ENCODE measurements around the gene TJP1. TPM values are rescaled to one million over a fixed set of nuclear protein-coding genes. Genes with fewer than 3 reads are reported as not detected.
"Not testable (repeated sequence)": the region's sequence is repeated elsewhere in the genome, so short reads cannot be mapped to it uniquely, and the experiment has no call there.

TJP1 gene
- total RNA-seq, 2 experiments from 2014 or later: not detected

DNA sequence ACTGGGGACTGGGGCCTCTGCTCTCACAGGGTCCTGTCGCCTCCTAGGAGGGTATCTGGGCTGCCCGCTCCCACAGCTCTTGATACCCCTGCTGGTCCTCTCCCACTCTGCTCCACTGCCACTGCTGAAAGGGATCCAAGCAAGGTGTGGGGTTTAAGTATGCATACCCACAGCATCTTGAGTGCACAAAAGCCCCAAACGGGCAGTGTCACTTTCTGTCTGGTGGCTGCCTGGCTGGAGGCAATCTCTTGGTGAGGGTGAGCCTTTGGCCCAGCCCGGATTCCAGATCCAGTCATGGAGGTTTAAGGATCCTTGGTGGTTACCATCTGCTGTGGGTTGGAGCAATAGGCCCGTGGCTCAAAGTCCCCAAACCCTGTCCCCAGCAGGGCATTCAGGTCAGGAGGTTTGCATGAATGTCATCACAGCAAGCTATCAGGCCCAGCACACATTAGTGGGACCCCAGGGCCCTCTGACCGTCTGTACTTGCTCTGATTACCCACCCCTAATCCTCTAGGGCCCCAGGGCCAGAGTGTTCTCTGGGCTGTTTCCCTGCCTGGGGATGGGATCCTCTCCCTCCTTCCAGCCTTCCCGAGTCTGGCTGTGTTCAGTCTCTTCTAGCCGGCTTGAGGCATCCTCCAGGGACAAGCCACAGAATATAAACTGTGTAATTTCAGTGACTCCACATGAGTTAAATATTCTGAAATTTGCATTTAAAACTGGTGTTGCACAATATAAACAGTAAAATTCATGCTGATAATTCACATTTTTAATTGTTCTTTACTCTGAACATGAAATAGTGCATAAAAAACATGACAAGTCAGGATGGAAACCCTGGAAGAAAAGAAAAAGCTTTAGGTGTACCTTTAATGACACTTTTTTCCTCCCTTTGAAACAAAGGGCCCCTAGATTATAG, 4.9 kb upstream of the TJP1 start:
- Mint-ChIP-seq H3K9me3 (peaks cover 10% of the 10 kb centered on the region), H3K27me3 (peaks cover 45% of the 10 kb centered on the region), H3K4me1 (ENCODE audit: low read depth) (peaks cover 18% of the 10 kb centered on the region), H3K4me3 (no peak overlapping the region), H3K27ac (no peak overlapping the region), H3K36me3 (peaks cover 3% of the 10 kb centered on the region)
- ChIA-PET CTCF (no interaction called here), POLR2A (no interaction called here)
- no peak for DNase-seq
- intact Hi-C loops (cut with micrococcal nuclease): no loop called here

DNA sequence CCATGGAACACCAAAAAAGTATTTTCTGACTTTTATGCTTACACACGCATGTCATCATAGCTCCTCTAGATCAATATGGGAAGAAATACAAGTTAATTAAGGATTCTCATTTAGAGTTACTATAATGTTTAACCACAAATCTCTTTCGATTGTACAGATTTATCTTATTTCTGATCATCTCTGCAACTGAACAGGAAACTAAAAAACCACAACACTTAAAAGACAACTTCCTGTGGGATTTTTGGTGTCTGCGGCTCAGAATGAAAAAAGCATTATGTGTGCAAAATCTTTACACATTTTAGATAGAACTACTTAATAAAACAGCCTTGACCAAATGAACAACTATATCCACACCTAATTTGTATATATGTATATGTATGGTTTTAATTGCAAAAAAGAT, 3.0 kb upstream of the TJP1 start:
- peaks cover 18% of the 10 kb centered on the region for H3K4me1 Mint-ChIP-seq (ENCODE audit: low read depth)
- H3K36me3 Mint-ChIP-seq: peaks cover 3% of the 10 kb centered on the region
- no peak overlapping the region for H3K27ac Mint-ChIP-seq
- CTCF ChIA-PET: no interaction called here
- peaks cover 38% of the 10 kb centered on the region for H3K27me3 Mint-ChIP-seq
- no peak overlapping the region for H3K4me3 Mint-ChIP-seq
- peak; percentile 13 for DNase-seq
- H3K9me3 Mint-ChIP-seq: peaks cover 10% of the 10 kb centered on the region
- POLR2A ChIA-PET: no interaction called here
- intact Hi-C loops (cut with micrococcal nuclease): no loop called here

DNA sequence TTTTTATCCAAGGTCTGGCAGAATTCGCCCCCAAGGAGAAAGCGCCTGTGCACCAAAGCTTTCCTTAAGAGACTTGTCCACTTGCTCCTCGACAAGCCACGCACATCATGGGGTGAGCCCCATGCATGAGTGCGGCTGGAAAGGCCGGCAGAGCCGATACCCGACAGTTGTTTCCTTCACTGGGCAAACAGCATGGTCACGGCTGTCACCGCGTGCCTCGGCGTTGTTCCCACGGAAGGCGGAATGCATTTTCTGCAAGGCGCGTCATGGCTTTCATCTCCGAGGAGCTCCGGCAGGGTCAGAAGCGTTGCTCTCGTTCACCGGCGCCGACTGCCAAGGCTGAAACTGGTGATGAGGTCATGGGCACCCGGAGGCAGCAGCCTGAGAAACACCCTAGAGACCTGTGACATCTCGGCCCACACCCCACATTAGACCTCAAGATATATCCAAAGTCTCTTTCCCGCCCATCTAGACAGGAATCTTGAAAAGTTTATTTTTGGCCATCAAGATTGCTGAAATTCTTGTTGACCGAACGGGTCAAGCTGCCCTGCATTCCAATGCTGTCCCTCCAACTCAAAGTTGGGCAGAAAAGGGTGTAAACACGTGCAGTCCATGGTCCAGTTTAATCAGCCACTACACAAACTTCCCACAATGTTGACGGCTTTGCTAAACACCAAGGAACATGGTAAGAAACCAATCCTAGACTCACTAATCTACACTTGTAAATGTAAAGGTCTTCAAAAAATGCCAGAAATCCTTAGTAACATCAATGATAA, 604 bp upstream of the TJP1 start:
- Mint-ChIP-seq H3K4me3 (peak overlapping the region; percentile 2), H3K27me3 (peaks cover 43% of the 10 kb centered on the region), H3K36me3 (peaks cover 3% of the 10 kb centered on the region), H3K9me3 (peaks cover 10% of the 10 kb centered on the region), H3K4me1 (ENCODE audit: low read depth) (peaks cover 18% of the 10 kb centered on the region), H3K27ac (no peak overlapping the region)
- CTCF ChIA-PET: no interaction called here
- POLR2A ChIA-PET: no interaction called here
- intact Hi-C loops (cut with micrococcal nuclease): no loop called here
- no peak for DNase-seq

DNA sequence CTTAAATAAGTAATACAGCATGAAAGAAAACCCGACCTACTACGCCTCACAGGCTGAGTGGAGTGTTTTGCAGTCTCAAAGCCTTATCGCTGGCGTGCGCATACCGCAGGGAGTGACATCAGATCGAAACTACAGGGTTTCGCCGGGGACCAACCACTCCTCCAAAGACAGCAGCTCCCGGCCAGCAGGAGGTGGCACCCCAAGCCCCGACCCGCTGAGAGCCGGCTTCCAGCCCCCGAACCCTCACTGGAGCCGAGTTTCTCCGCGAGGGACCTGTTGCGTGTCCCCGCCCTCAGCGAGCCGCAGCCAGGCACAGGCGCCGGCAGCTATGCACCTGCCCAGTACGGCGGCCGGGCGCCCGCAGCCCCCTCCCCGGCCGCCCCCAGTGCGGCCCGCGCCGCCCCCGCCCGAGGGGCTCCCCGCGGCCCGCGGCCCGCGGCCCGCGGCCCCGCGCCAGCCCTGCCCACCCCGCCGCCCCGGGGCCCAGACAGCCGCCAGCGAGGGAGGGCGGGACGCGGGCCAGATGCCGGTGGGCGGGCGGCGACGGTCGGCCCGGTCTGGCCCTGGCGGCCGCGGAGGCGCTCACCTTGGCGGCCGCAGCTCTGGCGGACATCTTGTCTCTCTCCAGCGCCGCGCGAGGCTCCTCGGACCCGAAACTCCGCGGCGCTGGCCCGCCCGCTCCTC, 710 bp downstream of the TJP1 start:
- POLR2A ChIA-PET: no interaction called here
- Mint-ChIP-seq H3K4me1 (ENCODE audit: low read depth) (peaks cover 17% of the 10 kb centered on the region), H3K36me3 (peaks cover 5% of the 10 kb centered on the region), H3K27me3 (peaks cover 48% of the 10 kb centered on the region), H3K27ac (no peak overlapping the region), H3K9me3 (peaks cover 20% of the 10 kb centered on the region), H3K4me3 (no peak overlapping the region)
- DNase-seq: peak; percentile 40
- CTCF ChIA-PET: no interaction called here
- intact Hi-C loops (cut with micrococcal nuclease): no loop called here

DNA sequence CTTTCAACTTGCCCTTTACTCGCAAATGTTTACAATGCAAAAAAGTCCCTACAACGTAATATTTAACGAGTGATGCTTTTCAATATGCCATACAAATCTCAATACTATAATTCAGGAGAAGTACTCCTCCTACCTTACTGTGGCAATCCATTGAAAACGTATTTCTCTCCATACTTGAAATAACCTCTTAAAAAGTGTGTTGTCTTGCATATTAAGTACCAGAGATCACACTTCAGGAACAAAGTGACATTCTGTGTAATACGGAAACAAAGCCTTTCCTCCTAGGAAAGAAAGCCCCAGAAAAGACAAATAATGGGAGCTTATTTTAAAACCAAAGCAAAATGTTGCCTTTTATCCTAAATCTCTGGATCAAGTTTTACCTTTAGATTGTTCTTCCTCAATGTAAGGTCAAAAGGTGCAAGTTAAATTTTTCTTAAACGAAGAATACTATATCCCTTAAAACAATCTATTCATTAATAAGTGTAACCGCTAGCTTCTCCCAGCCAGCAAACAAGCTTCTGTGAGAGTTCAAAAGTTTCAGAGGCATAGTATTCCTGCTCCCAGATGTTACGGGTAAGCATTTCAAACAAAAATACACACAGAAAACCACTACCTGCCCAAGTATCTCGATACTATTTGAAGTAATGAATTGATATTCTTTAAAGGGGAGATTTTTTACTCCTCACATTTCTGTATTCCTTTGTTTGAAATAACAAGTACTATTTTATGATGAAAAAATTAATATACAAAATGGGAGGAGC, 1.7 kb downstream of the TJP1 start:
- H3K36me3 Mint-ChIP-seq: peaks cover 5% of the 10 kb centered on the region
- ChIA-PET CTCF (no interaction called here), POLR2A (no interaction called here)
- no peak for DNase-seq
- H3K4me3 Mint-ChIP-seq: no peak overlapping the region
- peaks cover 50% of the 10 kb centered on the region for H3K27me3 Mint-ChIP-seq
- no peak overlapping the region for H3K27ac Mint-ChIP-seq
- intact Hi-C loops (cut with micrococcal nuclease): no loop called here
- H3K4me1 Mint-ChIP-seq (ENCODE audit: low read depth): peaks cover 10% of the 10 kb centered on the region
- peaks cover 16% of the 10 kb centered on the region for H3K9me3 Mint-ChIP-seq

DNA sequence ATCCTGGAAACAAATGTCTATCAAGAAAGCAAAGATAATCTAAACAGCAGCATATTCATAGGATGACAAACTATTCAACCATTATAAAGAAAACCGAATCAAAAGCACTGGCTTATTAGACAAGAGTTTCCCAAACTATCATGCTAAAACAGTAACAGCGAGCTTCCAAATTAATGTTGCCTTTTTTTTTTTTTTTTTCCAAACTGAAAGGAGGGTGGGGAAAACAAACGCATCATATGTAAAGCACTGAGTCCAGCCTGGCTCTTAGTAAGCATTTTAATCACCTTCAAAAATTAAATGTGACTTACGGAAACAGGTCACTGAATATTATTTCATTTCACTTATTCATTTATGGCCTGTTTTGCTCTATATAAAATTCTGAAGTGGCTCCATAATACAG, 2.3 kb downstream of the TJP1 start:
- peaks cover 52% of the 10 kb centered on the region for H3K27me3 Mint-ChIP-seq

DNA sequence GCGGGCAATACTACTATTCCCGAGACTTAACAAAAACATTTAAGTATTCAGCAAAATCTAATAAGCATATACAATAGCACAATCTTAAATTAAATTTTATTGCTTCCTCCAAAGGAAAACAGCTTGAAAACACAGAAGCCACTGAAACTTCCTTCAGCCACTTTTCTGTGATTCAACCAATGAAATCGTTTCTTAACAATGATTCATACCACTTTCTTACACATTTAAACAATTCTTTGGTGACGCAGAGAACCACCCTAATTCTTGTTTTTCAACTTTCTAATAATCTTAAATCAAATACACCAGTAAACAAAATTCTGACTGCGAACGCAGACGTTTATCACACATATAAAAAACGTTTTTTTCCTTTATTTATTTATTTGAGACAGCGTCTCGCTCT, 4.1 kb downstream of the TJP1 start:
- no peak for DNase-seq
- H3K9me3 Mint-ChIP-seq: peaks cover 11% of the 10 kb centered on the region
- H3K4me1 Mint-ChIP-seq (ENCODE audit: low read depth): peaks cover under 1% of the 10 kb centered on the region
- peaks cover 62% of the 10 kb centered on the region for H3K27me3 Mint-ChIP-seq
- CTCF ChIA-PET: no interaction called here
- POLR2A ChIA-PET: no interaction called here
- no peak overlapping the region for H3K4me3 Mint-ChIP-seq
- peaks cover 3% of the 10 kb centered on the region for H3K36me3 Mint-ChIP-seq
- H3K27ac Mint-ChIP-seq: no peak overlapping the region
- intact Hi-C loops (cut with micrococcal nuclease): no loop called here

More for the DNA sequence above, 2.3 kb downstream of the TJP1 start:
- Mint-ChIP-seq H3K4me3 (no peak overlapping the region), H3K36me3 (peaks cover 5% of the 10 kb centered on the region), H3K4me1 (ENCODE audit: low read depth) (peaks cover 4% of the 10 kb centered on the region), H3K9me3 (peaks cover 15% of the 10 kb centered on the region), H3K27ac (no peak overlapping the region)
- CTCF ChIA-PET: no interaction called here
- POLR2A ChIA-PET: no interaction called here
- DNase-seq: no peak
- intact Hi-C loops (cut with micrococcal nuclease): no loop called here

DNA sequence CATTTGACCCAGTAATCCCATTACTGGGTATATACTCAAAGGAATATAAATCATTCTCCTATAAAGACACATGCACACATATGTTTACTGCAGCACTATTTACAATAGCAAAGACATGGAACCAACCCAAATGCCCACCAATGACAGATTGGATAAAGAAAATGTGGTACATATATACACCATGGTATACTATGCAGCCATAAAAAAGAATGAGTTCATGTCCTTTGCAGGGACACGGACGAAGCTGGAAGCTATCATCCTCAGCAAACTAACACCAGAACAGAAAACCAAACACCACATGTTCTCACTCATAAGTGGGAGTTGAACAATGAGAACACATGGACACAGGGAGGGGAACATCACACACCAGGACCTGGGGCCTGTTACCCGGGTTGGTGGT, 4.8 kb downstream of the TJP1 start:
- H3K4me1 Mint-ChIP-seq (ENCODE audit: low read depth); DNase-seq; H3K4me3 Mint-ChIP-seq; H3K27ac Mint-ChIP-seq; intact Hi-C loops (cut with micrococcal nuclease); H3K36me3 Mint-ChIP-seq; CTCF ChIA-PET; POLR2A ChIA-PET: not testable (repeated sequence)
- Mint-ChIP-seq H3K9me3 (peaks cover 10% of the 10 kb centered on the region), H3K27me3 (peaks cover 57% of the 10 kb centered on the region)

DNA sequence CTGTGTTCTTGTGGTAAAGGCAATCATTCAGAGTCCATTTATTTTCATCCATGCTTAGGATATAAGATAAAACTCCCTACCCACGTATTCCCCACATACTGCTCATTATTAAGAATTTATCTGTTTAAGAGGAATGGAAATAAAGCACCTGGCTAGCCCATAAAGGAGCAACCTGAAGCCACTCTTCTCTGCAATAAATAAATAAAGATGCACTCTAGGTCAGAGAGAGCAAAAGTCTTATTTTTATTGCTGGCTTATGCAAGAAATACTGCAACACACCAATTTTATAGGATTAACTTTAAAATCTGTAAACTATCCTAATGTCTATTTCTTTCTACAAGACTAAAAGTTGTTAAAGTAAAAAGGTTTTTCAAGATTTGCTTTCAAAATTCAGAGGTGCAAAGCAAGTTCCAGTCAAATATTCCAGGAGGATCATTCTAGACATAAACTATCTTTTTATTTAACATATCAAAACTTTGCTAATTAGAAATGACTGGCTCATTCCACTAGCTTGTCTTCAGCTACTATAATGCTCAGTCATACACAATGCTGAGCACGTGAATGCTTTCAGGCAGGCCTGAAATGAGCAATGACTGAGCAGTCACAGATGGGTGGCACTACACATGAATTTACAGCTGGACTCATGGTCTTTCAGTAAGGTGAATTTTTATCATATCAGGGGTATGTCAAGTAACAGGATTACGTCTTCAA, 7.1 kb downstream of the TJP1 start:
- H3K27me3 Mint-ChIP-seq: peaks cover 59% of the 10 kb centered on the region
- intact Hi-C loops (cut with micrococcal nuclease): no loop called here
- POLR2A ChIA-PET: no interaction called here
- no peaks in the 10 kb centered on the region for H3K4me1 Mint-ChIP-seq (ENCODE audit: low read depth)
- DNase-seq: no peak
- H3K4me3 Mint-ChIP-seq: no peak overlapping the region
- peaks cover 10% of the 10 kb centered on the region for H3K9me3 Mint-ChIP-seq
- CTCF ChIA-PET: no interaction called here
- no peak overlapping the region for H3K27ac Mint-ChIP-seq
- H3K36me3 Mint-ChIP-seq: peaks cover 2% of the 10 kb centered on the region

DNA sequence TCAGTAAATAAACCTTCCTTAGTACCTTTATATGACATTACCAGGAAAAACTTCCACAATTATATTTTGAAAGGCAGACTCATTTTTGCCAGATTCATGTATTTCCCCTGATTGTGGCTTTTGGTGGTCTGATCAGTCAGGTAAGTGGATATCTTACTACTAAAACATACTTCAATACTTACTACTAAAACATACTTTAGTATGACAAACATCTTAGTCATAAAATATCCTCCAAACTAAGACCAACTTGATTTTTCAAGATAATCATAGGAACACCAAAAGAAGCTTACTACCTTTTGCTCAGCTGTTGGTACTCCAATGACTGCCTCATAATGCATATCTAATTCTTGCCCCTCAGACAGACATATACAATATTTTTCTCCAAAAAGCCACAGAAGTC, 9.3 kb downstream of the TJP1 start:
- peaks cover 2% of the 10 kb centered on the region for H3K36me3 Mint-ChIP-seq
- intact Hi-C loops (cut with micrococcal nuclease): no loop called here
- no peak for DNase-seq
- no peak overlapping the region for H3K27ac Mint-ChIP-seq
- no peaks in the 10 kb centered on the region for H3K4me1 Mint-ChIP-seq (ENCODE audit: low read depth)
- POLR2A ChIA-PET: no interaction called here
- CTCF ChIA-PET: no interaction called here
- no peak overlapping the region for H3K4me3 Mint-ChIP-seq
- H3K27me3 Mint-ChIP-seq: peaks cover 55% of the 10 kb centered on the region
- H3K9me3 Mint-ChIP-seq: peaks cover 10% of the 10 kb centered on the region

DNA sequence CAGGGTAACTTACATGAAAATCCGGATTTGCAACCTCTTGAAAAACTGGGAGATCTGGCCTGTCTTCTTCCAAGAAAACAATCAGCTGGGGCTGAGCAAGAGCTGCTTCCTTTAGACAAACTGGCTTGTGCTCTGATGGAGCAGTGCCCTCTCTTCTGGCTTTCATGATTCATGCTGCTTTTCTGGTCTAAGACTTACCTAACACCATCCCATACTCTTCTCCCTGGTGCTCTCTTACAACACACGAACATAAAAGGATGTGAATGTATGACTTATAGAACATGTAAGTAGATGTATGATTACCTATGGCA, 9.9 kb downstream of the TJP1 start:
- peaks cover 52% of the 10 kb centered on the region for H3K27me3 Mint-ChIP-seq
- no peaks in the 10 kb centered on the region for H3K4me1 Mint-ChIP-seq (ENCODE audit: low read depth)
- H3K4me3 Mint-ChIP-seq: no peak overlapping the region
- DNase-seq: no peak
- peaks cover under 1% of the 10 kb centered on the region for H3K36me3 Mint-ChIP-seq
- ChIA-PET POLR2A (no interaction called here), CTCF (no interaction called here)
- H3K9me3 Mint-ChIP-seq: peaks cover 8% of the 10 kb centered on the region
- intact Hi-C loops (cut with micrococcal nuclease): no loop called here
- no peak overlapping the region for H3K27ac Mint-ChIP-seq
